ENCODE data around the gene COASY. TPM values are rescaled to one million over a fixed set of nuclear protein-coding genes. Genes with fewer than 3 reads are reported as not detected.

COASY gene
- total RNA-seq, result 7.6 and 10.3 TPM in 2 replicates

GRCh38 chr17:42561897-42562387, at the start of gene COASY:
Gene COASY (plus strand): TSS chr17:42562148. CDS start chr17:42562623, 475 bp downstream.
- peak; percentile 98 for DNase-seq (ENCODE audit: low read depth in 2 of 2)

GRCh38 chr17:42512246-42512645, 49.7 kb upstream of the COASY start:
- no peak for DNase-seq (ENCODE audit: low read depth in 2 of 2)

GRCh38 chr17:42512733-42513251, 49.2 kb upstream of the COASY start:
- DNase-seq (ENCODE audit: low read depth in 2 of 2), result no peak

- no peak for DNase-seq (ENCODE audit: low read depth in 2 of 2)
Measured at GRCh38 chr17:42513686-42514085, 48.3 kb upstream of the COASY start.

- DNase-seq (ENCODE audit: low read depth in 2 of 2), result no peak
Measured at GRCh38 chr17:42514279-42514678, 47.7 kb upstream of the COASY start.

- no peak for DNase-seq (ENCODE audit: low read depth in 2 of 2)
Measured at GRCh38 chr17:42514867-42515266, 47.1 kb upstream of the COASY start.

GRCh38 chr17:42517516-42517915, 44.4 kb upstream of the COASY start:
- DNase-seq (ENCODE audit: low read depth in 2 of 2), result peak; percentile 87 to 89

- DNase-seq (ENCODE audit: low read depth in 2 of 2), result peak; percentile 64 to 98
Measured at GRCh38 chr17:42518046-42518754, 43.7 kb upstream of the COASY start.

GRCh38 chr17:42518755-42519545, 43.0 kb upstream of the COASY start:
- DNase-seq (ENCODE audit: low read depth in 2 of 2), result peak; percentile 58 to 66

- peak; percentile 92 to 97 for DNase-seq (ENCODE audit: low read depth in 2 of 2)
Measured at GRCh38 chr17:42519546-42520491, 42.1 kb upstream of the COASY start.

GRCh38 chr17:42520540-42520951, 41.4 kb upstream of the COASY start:
- peak in 1 of 2 donors; percentile 51 for DNase-seq (ENCODE audit: low read depth in 2 of 2)

- peak in 1 of 2 donors; percentile 32 for DNase-seq (ENCODE audit: low read depth in 2 of 2)
Measured at GRCh38 chr17:42521036-42521435, 40.9 kb upstream of the COASY start.

GRCh38 chr17:42521666-42522262, 40.2 kb upstream of the COASY start:
- no peak for DNase-seq (ENCODE audit: low read depth in 2 of 2)

- no peak for DNase-seq (ENCODE audit: low read depth in 2 of 2)
Measured at GRCh38 chr17:42522263-42522790, 39.6 kb upstream of the COASY start.

GRCh38 chr17:42522798-42523278, 39.1 kb upstream of the COASY start:
- no peak for DNase-seq (ENCODE audit: low read depth in 2 of 2)

- no peak for DNase-seq (ENCODE audit: low read depth in 2 of 2)
Measured at GRCh38 chr17:42525221-42525620, 36.7 kb upstream of the COASY start.

GRCh38 chr17:42526031-42526444, 35.9 kb upstream of the COASY start:
- peak in 1 of 2 donors; percentile 85 for DNase-seq (ENCODE audit: low read depth in 2 of 2)

- DNase-seq (ENCODE audit: low read depth in 2 of 2), result no peak
Measured at GRCh38 chr17:42527932-42528331, 34.0 kb upstream of the COASY start.

GRCh38 chr17:42529061-42529460, 32.9 kb upstream of the COASY start:
- no peak for DNase-seq (ENCODE audit: low read depth in 2 of 2)

GRCh38 chr17:42530952-42531454, 30.9 kb upstream of the COASY start:
- no peak for DNase-seq (ENCODE audit: low read depth in 2 of 2)

Measured in lung microvascular endothelial cell (primary cell).